Measurements from ENCODE around the gene BICC1.

The BICC1 gene

DNA sequence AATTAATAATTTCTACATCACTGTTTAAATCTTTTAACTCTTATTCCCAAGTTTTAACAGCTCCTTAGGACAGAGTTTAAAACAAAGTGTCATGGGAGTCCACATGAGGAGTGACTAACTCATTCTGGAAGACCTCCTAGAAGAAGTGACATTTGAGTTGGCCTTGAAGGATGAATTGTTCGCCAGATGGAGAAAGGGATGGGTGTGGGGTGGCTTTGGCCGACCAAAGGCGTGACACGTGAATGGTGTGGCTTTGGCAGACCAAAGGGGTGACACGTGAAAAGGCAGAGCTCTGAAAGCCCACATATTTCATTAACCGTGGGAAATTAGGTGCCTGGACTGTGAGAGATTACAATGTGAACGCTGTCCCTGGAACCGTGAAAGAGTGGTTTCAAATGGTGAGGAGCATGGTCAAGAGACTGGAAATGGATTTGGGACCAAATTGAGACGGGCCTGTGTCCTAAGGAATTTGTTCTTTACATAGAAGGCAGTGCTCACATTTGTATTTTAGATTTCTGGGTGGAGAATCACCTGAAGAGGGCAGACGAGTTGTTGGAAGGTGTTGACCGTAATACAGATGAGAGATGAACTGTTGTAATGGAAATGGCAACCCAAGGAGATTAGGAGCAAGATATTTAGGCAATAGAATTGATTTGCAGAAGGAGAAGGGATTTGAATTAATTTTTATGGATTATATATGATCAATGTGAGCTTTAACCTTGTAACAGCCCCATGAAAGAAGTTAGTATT, 228.1 kb downstream of the BICC1 start:
- peak in 1 of 2 donors; percentile 29 for DNase-seq (ENCODE audit: low read depth in 2 of 2)
- TF ChIP-seq, protein P1, sequence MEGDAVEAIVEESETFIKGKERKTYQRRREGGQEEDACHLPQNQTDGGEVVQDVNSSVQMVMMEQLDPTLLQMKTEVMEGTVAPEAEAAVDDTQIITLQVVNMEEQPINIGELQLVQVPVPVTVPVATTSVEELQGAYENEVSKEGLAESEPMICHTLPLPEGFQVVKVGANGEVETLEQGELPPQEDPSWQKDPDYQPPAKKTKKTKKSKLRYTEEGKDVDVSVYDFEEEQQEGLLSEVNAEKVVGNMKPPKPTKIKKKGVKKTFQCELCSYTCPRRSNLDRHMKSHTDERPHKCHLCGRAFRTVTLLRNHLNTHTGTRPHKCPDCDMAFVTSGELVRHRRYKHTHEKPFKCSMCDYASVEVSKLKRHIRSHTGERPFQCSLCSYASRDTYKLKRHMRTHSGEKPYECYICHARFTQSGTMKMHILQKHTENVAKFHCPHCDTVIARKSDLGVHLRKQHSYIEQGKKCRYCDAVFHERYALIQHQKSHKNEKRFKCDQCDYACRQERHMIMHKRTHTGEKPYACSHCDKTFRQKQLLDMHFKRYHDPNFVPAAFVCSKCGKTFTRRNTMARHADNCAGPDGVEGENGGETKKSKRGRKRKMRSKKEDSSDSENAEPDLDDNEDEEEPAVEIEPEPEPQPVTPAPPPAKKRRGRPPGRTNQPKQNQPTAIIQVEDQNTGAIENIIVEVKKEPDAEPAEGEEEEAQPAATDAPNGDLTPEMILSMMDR (IDR thresholded peaks at IDR 0.05; ENCODE audit: low read depth, low read length), result no peak
- H3K4me3 ChIP-seq (replicated peaks in 1 of 2; ENCODE audit: low read depth in 2 of 2, low read length in 2 of 2), result no peak overlapping the region

DNA sequence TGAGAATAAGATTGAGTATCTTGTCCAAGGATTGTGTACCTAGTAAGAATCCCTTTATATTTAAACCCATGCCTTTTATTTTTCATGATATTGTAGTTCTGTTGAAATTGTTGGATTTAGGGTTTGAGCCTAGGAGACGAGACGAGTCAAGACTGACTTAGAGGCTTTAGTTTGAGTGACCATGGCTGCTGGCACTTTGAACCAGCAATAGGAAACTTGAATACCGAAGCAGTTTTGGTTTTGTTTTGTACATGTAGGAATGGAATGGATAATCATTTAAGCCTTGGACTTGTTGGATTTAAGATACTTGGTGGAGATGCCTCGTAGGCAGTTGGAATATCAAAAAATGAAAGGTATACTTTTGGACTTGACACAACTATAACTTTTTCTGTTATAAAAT, 229.0 kb downstream of the BICC1 start:
- H3K4me3 ChIP-seq (replicated peaks in 1 of 2; ENCODE audit: low read depth in 2 of 2, low read length in 2 of 2), result no peak overlapping the region
- TF ChIP-seq, protein P1 (IDR thresholded peaks at IDR 0.05; ENCODE audit: low read depth, low read length), result no peak
- peak in 1 of 2 donors; percentile 20 for DNase-seq (ENCODE audit: low read depth in 2 of 2)

DNA sequence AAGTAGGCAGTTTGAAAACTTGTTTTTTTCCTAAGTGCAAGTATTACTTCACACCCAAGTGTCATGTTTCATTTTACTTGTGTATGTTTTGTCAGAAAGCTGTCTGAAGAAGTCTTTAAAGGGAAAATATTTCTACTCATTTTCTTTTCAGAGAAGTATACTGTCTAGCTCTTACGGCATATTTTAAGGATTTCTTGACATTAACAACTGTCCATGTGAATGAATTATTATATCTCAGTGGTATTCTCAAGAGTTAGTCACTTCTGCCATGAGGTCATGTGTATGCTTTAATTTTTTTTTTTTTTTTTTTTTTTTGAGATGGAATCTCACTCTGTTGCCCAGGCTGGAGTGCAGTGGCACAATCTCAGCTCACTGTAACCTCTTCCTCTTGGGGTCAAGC, 229.5 kb downstream of the BICC1 start:
- peak in 1 of 2 donors; percentile 42 for DNase-seq (ENCODE audit: low read depth in 2 of 2)
- no peak overlapping the region for H3K4me3 ChIP-seq (replicated peaks in 1 of 2; ENCODE audit: low read depth in 2 of 2, low read length in 2 of 2)
- TF ChIP-seq, protein P1 (IDR thresholded peaks at IDR 0.05; ENCODE audit: low read depth, low read length), result no peak

DNA sequence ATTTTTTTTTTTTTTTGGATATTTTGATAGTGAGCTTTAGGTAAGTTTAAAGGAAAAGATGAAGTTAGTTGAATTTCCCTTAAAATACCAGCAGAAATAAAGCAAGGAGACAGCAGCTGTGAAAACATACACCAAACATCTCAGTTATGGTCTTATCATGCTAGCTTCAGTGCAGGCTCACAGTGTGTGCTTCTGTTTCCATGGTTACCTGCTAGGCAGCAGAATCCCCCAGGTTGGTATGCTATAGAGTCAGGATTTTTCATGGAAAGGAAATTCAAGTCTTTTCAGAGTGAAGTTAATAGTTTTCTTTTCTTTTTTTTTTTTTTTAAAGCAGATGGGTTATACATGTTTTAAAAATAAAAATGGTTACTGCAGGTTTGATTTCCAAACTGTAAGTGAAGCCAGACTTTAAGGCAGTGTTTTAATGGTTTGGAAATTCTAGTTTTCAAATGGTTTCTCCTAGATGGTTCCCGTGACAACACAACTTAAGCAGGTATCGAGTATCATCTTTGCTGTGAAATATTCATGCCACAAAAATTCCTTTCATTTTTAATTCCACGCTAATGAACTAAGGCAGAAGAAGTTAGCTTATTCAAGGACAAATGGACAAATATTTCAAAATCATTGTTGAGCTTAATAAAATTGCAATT, 230.9 kb downstream of the BICC1 start:
- H3K4me3 ChIP-seq (replicated peaks in 1 of 2; ENCODE audit: low read depth in 2 of 2, low read length in 2 of 2), result no peak overlapping the region
- TF ChIP-seq, protein P1 (IDR thresholded peaks at IDR 0.05; ENCODE audit: low read depth, low read length), result no peak
- DNase-seq (ENCODE audit: low read depth in 2 of 2), result peak; percentile 68 to 77

GRCh38 chr10:58746474-58747185, 234.0 kb downstream of the BICC1 start:
- TF ChIP-seq, protein P1 (IDR thresholded peaks at IDR 0.05; ENCODE audit: low read depth, low read length), result no peak
- no peak overlapping the region for H3K4me3 ChIP-seq (replicated peaks in 1 of 2; ENCODE audit: low read depth in 2 of 2, low read length in 2 of 2)
- DNase-seq (ENCODE audit: low read depth in 2 of 2), result no peak

- H3K4me3 ChIP-seq (replicated peaks in 1 of 2; ENCODE audit: low read depth in 2 of 2, low read length in 2 of 2), result no peak overlapping the region
- no peak for DNase-seq (ENCODE audit: low read depth in 2 of 2)
- TF ChIP-seq, protein P1 (IDR thresholded peaks at IDR 0.05; ENCODE audit: low read depth, low read length), result no peak
These were observed 235.0 kb downstream of the BICC1 start for GRCh38 chr10:58747687-58748086.

Data from cardiac fibroblast (primary cell).